Liver (tissue), 9 donors: ENCODE results near the gene PARM1. TPM values are rescaled to one million over a fixed set of nuclear protein-coding genes. Genes with fewer than 3 reads are reported as not detected.

ENCODE experiments used
- DNase-seq: peaks from one replicate; pipeline ENCODE4 v3.0.0-alpha.2; 2017; ENCODE audit warnings: low spot score
- H3K27ac ChIP-seq, 2 donors: one replicate each; pipeline ENCODE4 v1.7.0; 2013; ENCODE audit warnings: inconsistent platforms in 2 of 2, low read length in 2 of 2, control low read depth in 1 of 2, low read depth in 1 of 2, mild to moderate bottlenecking in 1 of 2
- H3K27me3 ChIP-seq, 4 donors: one replicate each; pipeline versions ENCODE4 v1.6.1 to v1.7.0; 2013; ENCODE audit warnings: low read length in 3 of 4, inconsistent platforms in 1 of 4, mild to moderate bottlenecking in 1 of 4, moderate library complexity in 1 of 4; ENCODE audit not compliant: control insufficient read depth in 4 of 4, insufficient read depth in 4 of 4
- H3K36me3 ChIP-seq, 4 donors: one replicate each; pipeline versions ENCODE4 v1.6.1 to v1.7.0; 2013; ENCODE audit warnings: low read length in 3 of 4, mild to moderate bottlenecking in 3 of 4, low read depth in 1 of 4, moderate library complexity in 1 of 4; ENCODE audit not compliant: control insufficient read depth in 4 of 4, insufficient read depth in 3 of 4
- H3K4me1 ChIP-seq, 4 donors: one replicate each; pipeline versions ENCODE4 v1.6.1 to v1.7.0; 2013; ENCODE audit warnings: low read length in 3 of 4, mild to moderate bottlenecking in 3 of 4, moderate library complexity in 1 of 4; ENCODE audit not compliant: control insufficient read depth in 4 of 4, insufficient read depth in 4 of 4
- H3K4me3 ChIP-seq, 3 donors: one replicate each; pipeline versions ENCODE4 v1.6.1 to v1.7.0; 2013; ENCODE audit warnings: low read length in 3 of 3, control low read depth in 1 of 3, low read depth in 1 of 3, mild to moderate bottlenecking in 1 of 3
- H3K9ac ChIP-seq, 2 donors: one replicate each; pipeline ENCODE4 v1.7.0; 2013; ENCODE audit warnings: low read length in 2 of 2, mild to moderate bottlenecking in 2 of 2, moderate library complexity in 2 of 2, control low read depth in 1 of 2, low read depth in 1 of 2
- H3K9me3 ChIP-seq, 4 donors: one replicate each; pipeline versions ENCODE4 v1.6.1 to v1.7.0; 2013; ENCODE audit warnings: low read length in 3 of 4; ENCODE audit not compliant: control insufficient read depth in 4 of 4
- ATF3 ChIP-seq: IDR thresholded peaks from 2 replicates; pipeline ENCODE4 v1.6.1; 2016; ENCODE audit warnings: antibody characterized with exemption
- CTCF ChIP-seq: fragments of 150-350 bp; IDR thresholded peaks from 2 replicates; pipeline ENCODE4 v1.5.1; 2017; ENCODE audit warnings: improper control_type of control experiment, low read depth, low read length; ENCODE audit not compliant: missing input control
- EGR1 ChIP-seq, 2 donors: IDR thresholded peaks; 2 replicates each; pipeline ENCODE4 v1.6.1; 2016 to 2018; ENCODE audit warnings: antibody characterized with exemption in 2 of 2, low read depth in 2 of 2
- FOXA1 ChIP-seq: IDR thresholded peaks from 2 replicates; pipeline ENCODE4 v1.6.1; 2016; ENCODE audit warnings: antibody characterized with exemption
- FOXA2 ChIP-seq: IDR thresholded peaks from 2 replicates; pipeline ENCODE4 v1.6.1; 2016; ENCODE audit warnings: antibody characterized with exemption
- GABPA ChIP-seq, 2 donors: IDR thresholded peaks in 1 of 2; conservative IDR thresholded peaks in 1 of 2; 2 replicates each; pipeline ENCODE4 v1.6.1; 2016; ENCODE audit warnings: antibody characterized with exemption in 2 of 2, mild to moderate bottlenecking in 1 of 2, moderate library complexity in 1 of 2
- HNF4A ChIP-seq, 2 donors: conservative IDR thresholded peaks; 2 replicates each; pipeline ENCODE4 v1.6.1; 2016; ENCODE audit warnings: antibody characterized with exemption in 2 of 2, mild to moderate bottlenecking in 2 of 2
- HNF4G ChIP-seq: IDR thresholded peaks from 2 replicates; pipeline ENCODE4 v1.6.1; 2016; ENCODE audit warnings: antibody characterized with exemption
- JUND ChIP-seq, 2 donors: IDR thresholded peaks; 2 replicates each; pipeline ENCODE4 v1.6.1; 2016; ENCODE audit warnings: antibody characterized with exemption in 2 of 2
- MAX ChIP-seq: IDR thresholded peaks from 2 replicates; pipeline ENCODE4 v1.6.1; 2016; ENCODE audit warnings: antibody characterized with exemption
- NR2F2 ChIP-seq: IDR thresholded peaks from 2 replicates; pipeline ENCODE4 v1.6.1; 2016; ENCODE audit warnings: antibody characterized with exemption
- RAD21 ChIP-seq, 2 donors: IDR thresholded peaks; 2 replicates each; pipeline ENCODE4 v1.6.1; 2016; ENCODE audit warnings: antibody characterized with exemption in 2 of 2, mild to moderate bottlenecking in 2 of 2
- REST ChIP-seq: IDR thresholded peaks from 2 replicates; pipeline ENCODE4 v1.6.1; 2016; ENCODE audit warnings: antibody characterized with exemption, mild to moderate bottlenecking
- RXRA ChIP-seq, 2 donors: IDR thresholded peaks; 2 replicates each; pipeline ENCODE4 v1.6.1; 2017 to 2018; ENCODE audit warnings: antibody characterized with exemption in 2 of 2, mild to moderate bottlenecking in 1 of 2
- SP1 ChIP-seq: IDR thresholded peaks from 2 replicates; pipeline ENCODE4 v1.6.1; 2018; ENCODE audit warnings: antibody characterized with exemption, mild to moderate bottlenecking
- TAF1 ChIP-seq: conservative IDR thresholded peaks from 2 replicates; pipeline ENCODE4 v1.6.1; 2016; ENCODE audit warnings: antibody characterized with exemption, mild to moderate bottlenecking
- YY1 ChIP-seq: IDR thresholded peaks from 2 replicates; pipeline ENCODE4 v1.6.1; 2016; ENCODE audit warnings: antibody characterized with exemption, mild to moderate bottlenecking
- ZBTB33 ChIP-seq: IDR thresholded peaks from 2 replicates; pipeline ENCODE4 v1.6.1; 2016; ENCODE audit warnings: antibody characterized with exemption
- WGBS: extraction: QIAGEN DNeasy Blood & Tissue Kit; methylation state at CpG from one replicate; pipeline ENCODE4 v1.1.7; 2013; 5-methylcytosine and 5-hydroxymethylcytosine counted together
- polyA plus RNA-seq, 2 donors: library from polyadenylated mRNA; stranded (reverse) in 1 of 2; unstranded in 1 of 2; fragments of 200-250 nt in 1 of 2; fragments of >200 nt in 1 of 2; fragmentation: Nextera tagmentation in 1 of 2; extraction: Ambion mirVana in 1 of 2; gene quantifications; one replicate each; pipeline versions ENCODE4 v1.2.1 to v1.2.3, GENCODE V29; 2013 to 2015
- total RNA-seq, 2 donors: library from RNA; depleted of rRNA; stranded (reverse); fragments of >200 nt; gene quantifications; one replicate each; pipeline ENCODE4 v1.2.3, GENCODE V29; 2014
- donor health status: healthy.
- donor health status: healthy.
- donor health status: healthy.
- donor health status: healthy.
- donor health status: healthy.

PARM1 gene
- total and polyA plus RNA-seq, 4 donors: 0.42 to 2.2 (median 0.74) TPM

- DNase-seq: no peak
- no peaks in the 10 kb centered on the region for H3K9me3 ChIP-seq
- no peaks in the 10 kb centered on the region for H3K4me1 ChIP-seq
- no peak overlapping the region for H3K27ac ChIP-seq
- TF ChIP-seq CTCF (no peak), RXRA (IDR thresholded peaks at IDR 0.05) (no peak), TAF1 (no peak), ZBTB33 (no peak), MAX (no peak), GABPA (IDR thresholded peaks at IDR 0.05 in 1 of 2, conservative IDR thresholded peaks at IDR 0.05 in 1 of 2) (no peak), FOXA2 (no peak), RAD21 (IDR thresholded peaks at IDR 0.05) (no peak), ATF3 (no peak), SP1 (no peak), JUND (IDR thresholded peaks at IDR 0.05) (no peak), NR2F2 (no peak), REST (no peak), EGR1 (IDR thresholded peaks at IDR 0.05; ENCODE audit: low read depth in 2 of 2) (no peak), FOXA1 (no peak), HNF4G (no peak), HNF4A (conservative IDR thresholded peaks at IDR 0.05) (no peak), YY1 (no peak)
- no peak overlapping the region for H3K9ac ChIP-seq
- H3K36me3 ChIP-seq: no peaks in the 10 kb centered on the region
- H3K4me3 ChIP-seq: no peak overlapping the region
- WGBS: 76% methylated on average over 3 of the region's 3 CpGs
- H3K27me3 ChIP-seq: no peaks in the 10 kb centered on the region
Measured at GRCh38 chr4:75036046-75036830, 103.3 kb downstream of the PARM1 start.
